Muscle of leg (tissue), 16 donors: ENCODE results near the gene IGLL5. TPM values are rescaled to one million over a fixed set of nuclear protein-coding genes. Genes with fewer than 3 reads are reported as not detected.

Experiments used
- DNase-seq: peaks from one replicate; pipeline ENCODE4 v3.0.0; 2013
- H3K27ac ChIP-seq: one replicate; pipeline ENCODE4 v1.5.1; 2013; ENCODE audit warnings: mild to moderate bottlenecking, low read length, control low read depth
- H3K27me3 ChIP-seq: one replicate; pipeline ENCODE4 v1.6.1; 2013; ENCODE audit warnings: low read length; ENCODE audit not compliant: control insufficient read depth, insufficient read depth
- H3K36me3 ChIP-seq: one replicate; pipeline ENCODE4 v1.6.1; 2013; ENCODE audit warnings: low read length; ENCODE audit not compliant: control insufficient read depth, insufficient read depth
- H3K4me1 ChIP-seq: one replicate; pipeline ENCODE4 v1.6.1; 2013; ENCODE audit warnings: low read length; ENCODE audit not compliant: control insufficient read depth, insufficient read depth
- H3K4me3 ChIP-seq: one replicate; pipeline ENCODE4 v1.5.1; 2013; ENCODE audit warnings: low read length, control low read depth
- H3K9me3 ChIP-seq: replicated peaks from 2 replicates; pipeline ENCODE4 v1.6.1; 2013; ENCODE audit warnings: low read depth, low read length; ENCODE audit not compliant: control insufficient read depth
- WGBS: methylation state at CpG from one replicate; pipeline ENCODE4 v1.1.5; 2013; ENCODE audit warnings: missing lambda C conversion rate; ENCODE audit not compliant: insufficient coverage; 5-methylcytosine and 5-hydroxymethylcytosine counted together
- long read RNA-seq, 11 donors: transcript quantifications; one replicate each; lab custom pipeline, GENCODE V29; 2026
- polyA plus RNA-seq, 8 donors: library from polyadenylated mRNA; unstranded; fragments of 120-200 nt; gene quantifications; one replicate each; pipeline versions ENCODE4 v1.2.1 to v1.2.3, GENCODE V29; 2013; ENCODE audit warnings: inconsistent platforms in 1 of 8, low replicate concordance in 1 of 8; ENCODE audit not compliant: insufficient read length in 8 of 8, insufficient read depth in 1 of 8
- total RNA-seq: library from RNA; stranded (reverse); fragments of 120-200 nt; gene quantifications from one replicate; pipeline ENCODE4 v1.2.4, GENCODE V29; 2013

The IGLL5 gene
- 0.13 TPM for total RNA-seq
- polyA plus RNA-seq = under 1 TPM in 4 of 8 donors, not detected in 4; 0.27 to 0.57 (median 0.35) TPM
- long read RNA-seq, donor 1 = 0 reads
- long read RNA-seq, donor 2 = 0 reads
- long read RNA-seq, donor 3 = 0 reads
- long read RNA-seq, donor 4 = 0 reads
- long read RNA-seq, donor 5 = 0 reads
- long read RNA-seq, donor 6 = 0 reads
- long read RNA-seq, donor 7 = 0 reads
- long read RNA-seq, donor 8 = 0 reads
- long read RNA-seq, donor 9 = 0 reads
- long read RNA-seq, donor 10 = 0 reads
- long read RNA-seq, donor 11 = 0 reads

GRCh38 chr22:22887621-22888503 lies at the start of gene IGLL5:
Gene IGLL5, plus strand, starts transcription at chr22:22887816. Its CDS starts 238 bp downstream, at chr22:22888054.
- DNase-seq = no peak
- peaks cover 12% of the 10 kb centered on the region for H3K4me1 ChIP-seq
- WGBS = 85% methylated on average over 12 of the region's 15 CpGs
- no peaks in the 10 kb centered on the region for H3K9me3 ChIP-seq
- H3K36me3 ChIP-seq = no peaks in the 10 kb centered on the region
- peaks cover 2% of the 10 kb centered on the region for H3K27me3 ChIP-seq
- no peak within 1 kb of the TSS for H3K4me3 ChIP-seq
- H3K27ac ChIP-seq = no peak within 1 kb of the TSS

- no peaks in the 10 kb centered on the region for H3K9me3 ChIP-seq
- no peak for DNase-seq
- no peaks in the 10 kb centered on the region for H3K4me1 ChIP-seq
- 82% methylated on average over 3 of the region's 5 CpGs for WGBS
- H3K27ac ChIP-seq = no peak overlapping the region
- peaks cover 16% of the 10 kb centered on the region for H3K27me3 ChIP-seq
- no peak overlapping the region for H3K4me3 ChIP-seq
- H3K36me3 ChIP-seq = no peaks in the 10 kb centered on the region
These were observed 49.3 kb upstream of the IGLL5 start for GRCh38 chr22:22838148-22838786.

- H3K36me3 ChIP-seq = no peaks in the 10 kb centered on the region
- WGBS = no CpG with 5 or more reads among the region's 6 CpGs
- no peak for DNase-seq
- H3K27me3 ChIP-seq = peaks cover 10% of the 10 kb centered on the region
- no peak overlapping the region for H3K27ac ChIP-seq
- H3K4me1 ChIP-seq = no peaks in the 10 kb centered on the region
- no peaks in the 10 kb centered on the region for H3K9me3 ChIP-seq
- H3K4me3 ChIP-seq = no peak overlapping the region
These were observed 47.9 kb upstream of the IGLL5 start for GRCh38 chr22:22839570-22840314.

GRCh38 chr22:22840780-22841179 lies 46.8 kb upstream of the IGLL5 start:
- Histone ChIP-seq H3K27ac (no peak overlapping the region), H3K36me3 (no peaks in the 10 kb centered on the region), H3K4me1 (no peaks in the 10 kb centered on the region), H3K9me3 (no peaks in the 10 kb centered on the region), H3K27me3 (peaks cover 5% of the 10 kb centered on the region), H3K4me3 (no peak overlapping the region)
- WGBS = no CpG with 5 or more reads among the region's 2 CpGs
- peak; percentile 22 for DNase-seq

- H3K4me3 ChIP-seq = no peak overlapping the region
- H3K4me1 ChIP-seq = no peaks in the 10 kb centered on the region
- no peak for DNase-seq
- no peaks in the 10 kb centered on the region for H3K36me3 ChIP-seq
- peaks cover 4% of the 10 kb centered on the region for H3K27me3 ChIP-seq
- no peaks in the 10 kb centered on the region for H3K9me3 ChIP-seq
- H3K27ac ChIP-seq = no peak overlapping the region
These were observed 46.0 kb upstream of the IGLL5 start for GRCh38 chr22:22841598-22841997.

- Histone ChIP-seq H3K27ac (no peak overlapping the region), H3K4me3 (no peak overlapping the region), H3K27me3 (peaks cover 3% of the 10 kb centered on the region), H3K4me1 (no peaks in the 10 kb centered on the region), H3K36me3 (no peaks in the 10 kb centered on the region), H3K9me3 (no peaks in the 10 kb centered on the region)
- DNase-seq = no peak
These were observed 45.5 kb upstream of the IGLL5 start for GRCh38 chr22:22842085-22842484.

- H3K4me3 ChIP-seq = no peak overlapping the region
- no peak for DNase-seq
- WGBS = no CpG with 5 or more reads among the region's 1 CpG
- no peaks in the 10 kb centered on the region for H3K9me3 ChIP-seq
- no peak overlapping the region for H3K27ac ChIP-seq
- no peaks in the 10 kb centered on the region for H3K4me1 ChIP-seq
- no peaks in the 10 kb centered on the region for H3K36me3 ChIP-seq
- peaks cover 3% of the 10 kb centered on the region for H3K27me3 ChIP-seq
These were observed 43.8 kb upstream of the IGLL5 start for GRCh38 chr22:22843848-22844247.

- no CpG with 5 or more reads among the region's 2 CpGs for WGBS
- Histone ChIP-seq H3K4me1 (no peaks in the 10 kb centered on the region), H3K9me3 (no peaks in the 10 kb centered on the region), H3K27ac (no peak overlapping the region), H3K4me3 (no peak overlapping the region), H3K27me3 (no peaks in the 10 kb centered on the region), H3K36me3 (no peaks in the 10 kb centered on the region)
- peak; percentile 32 for DNase-seq
These were observed 40.4 kb upstream of the IGLL5 start for GRCh38 chr22:22847241-22847640.

- no peak overlapping the region for H3K4me3 ChIP-seq
- WGBS = 30% methylated on average over 5 of the region's 5 CpGs
- no peaks in the 10 kb centered on the region for H3K9me3 ChIP-seq
- H3K36me3 ChIP-seq = no peaks in the 10 kb centered on the region
- H3K4me1 ChIP-seq = no peaks in the 10 kb centered on the region
- no peaks in the 10 kb centered on the region for H3K27me3 ChIP-seq
- no peak overlapping the region for H3K27ac ChIP-seq
- DNase-seq = peak; percentile 48
These were observed 39.2 kb upstream of the IGLL5 start for GRCh38 chr22:22848364-22848866.
